ENCODE measurements around the gene FAM90A26.
"Not testable (repeated sequence)": the region's sequence is repeated elsewhere in the genome, so short reads cannot be mapped to it uniquely, and the experiment has no call there.

The FAM90A26 gene

DNA sequence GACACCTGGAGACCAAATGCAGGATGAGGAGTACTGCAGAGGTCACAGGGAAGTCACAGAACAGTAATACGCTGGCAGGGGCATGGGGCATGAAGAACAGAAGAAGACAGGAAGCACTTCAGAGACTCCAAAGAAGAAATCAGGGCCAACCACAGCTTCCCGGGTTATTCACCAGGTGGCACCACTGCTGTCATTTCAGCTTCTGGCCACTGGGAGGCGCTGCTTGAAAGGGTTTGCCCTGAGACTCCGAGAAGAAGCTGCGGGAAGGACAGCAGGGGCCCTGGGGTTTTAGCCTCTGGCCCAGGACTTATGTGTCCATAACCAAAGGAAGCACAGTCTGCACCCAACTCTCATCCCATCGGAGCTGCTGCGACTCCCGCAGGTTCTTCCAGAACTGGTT lies 4.2 kb upstream of the FAM90A26 start:
- H3K4me3 ChIP-seq (ENCODE audit: low read depth, low read length); DNase-seq; in situ Hi-C loops (cut with HindIII; ENCODE audit: low pct_ligation_motif_present, low sequenced_read_pairs); H3K36me3 ChIP-seq (replicated peaks); H3K27ac ChIP-seq; H3K27me3 ChIP-seq (replicated peaks): not testable (repeated sequence)

DNA sequence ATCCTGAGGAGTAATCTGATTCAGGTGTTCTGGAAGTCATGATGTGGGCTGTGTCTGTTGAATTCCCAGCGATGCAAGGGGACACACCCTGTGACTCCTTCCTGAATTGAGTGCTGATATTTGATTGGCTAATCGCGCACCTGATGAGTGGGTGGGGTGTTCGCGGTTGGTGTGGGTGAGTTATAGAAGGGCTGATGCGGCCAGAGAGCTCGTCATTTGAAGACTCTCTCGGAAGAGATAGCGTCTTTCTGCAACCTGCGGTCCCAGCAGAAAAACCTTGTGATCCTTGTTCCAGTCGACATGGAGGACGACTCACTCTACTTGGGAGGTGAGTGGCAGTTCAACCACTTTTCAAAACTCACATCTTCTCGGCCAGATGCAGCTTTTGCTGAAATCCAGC lies 40.1 kb downstream of the FAM90A26 start, which contains the start of gene USP17L10:
Gene USP17L10, plus strand, starts transcription at position 301 of the 400 bp plus-strand sequence. Its CDS starts 0 bp downstream, at position 301.
- H3K27ac ChIP-seq; DNase-seq; in situ Hi-C loops (cut with HindIII; ENCODE audit: low pct_ligation_motif_present, low sequenced_read_pairs); H3K36me3 ChIP-seq (replicated peaks); H3K27me3 ChIP-seq (replicated peaks); H3K4me3 ChIP-seq (ENCODE audit: low read depth, low read length): not testable (repeated sequence)

DNA sequence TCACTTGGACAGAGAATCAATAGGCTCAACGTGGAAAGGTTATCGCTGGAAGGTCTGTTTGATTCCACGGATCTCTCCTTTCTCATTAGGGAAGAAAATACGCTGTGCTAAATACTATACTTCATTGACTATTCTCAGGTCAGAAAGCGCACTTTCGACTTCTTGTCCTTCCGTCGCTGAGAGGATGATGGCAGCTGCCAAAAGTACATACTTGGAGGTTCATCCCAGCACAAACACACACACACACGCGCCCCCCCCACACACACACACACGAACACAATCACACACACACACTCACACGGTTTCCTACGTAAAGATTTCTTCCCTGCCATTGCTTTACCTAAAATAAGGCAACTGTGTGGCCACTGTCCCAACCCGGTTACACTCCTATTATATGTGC lies 44.5 kb downstream of the FAM90A26 start:
- H3K27me3 ChIP-seq (replicated peaks); in situ Hi-C loops (cut with HindIII; ENCODE audit: low pct_ligation_motif_present, low sequenced_read_pairs); DNase-seq; H3K27ac ChIP-seq; H3K4me3 ChIP-seq (ENCODE audit: low read depth, low read length); H3K36me3 ChIP-seq (replicated peaks): not testable (repeated sequence)

GRCh38 chr4:9215105-9215504 lies 44.9 kb downstream of the FAM90A26 start, which contains the start of gene USP17L11:
Gene USP17L11 (plus strand): TSS chr4:9215405. CDS start chr4:9215405, 0 bp downstream.
- in situ Hi-C loops (cut with HindIII; ENCODE audit: low pct_ligation_motif_present, low sequenced_read_pairs); H3K36me3 ChIP-seq (replicated peaks); DNase-seq; H3K27me3 ChIP-seq (replicated peaks); H3K4me3 ChIP-seq (ENCODE audit: low read depth, low read length); H3K27ac ChIP-seq: not testable (repeated sequence)

DNA sequence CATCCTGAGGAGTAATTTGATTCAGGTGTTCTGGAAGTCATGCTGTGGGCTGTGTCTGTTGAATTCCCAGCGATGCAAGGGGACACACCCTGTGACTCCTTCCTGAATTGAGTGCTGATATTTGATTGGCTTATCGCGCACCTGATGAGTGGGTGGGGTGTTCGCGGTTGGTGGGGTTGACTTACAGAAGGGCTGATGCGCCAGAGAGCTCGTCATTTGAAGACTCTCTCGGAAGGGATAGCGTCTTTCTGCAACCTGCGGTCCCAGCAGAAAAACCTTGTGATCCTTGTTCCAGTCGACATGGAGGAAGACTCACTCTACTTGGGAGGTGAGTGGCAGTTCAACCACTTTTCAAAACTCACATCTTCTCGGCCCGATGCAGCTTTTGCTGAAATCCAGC lies 49.6 kb downstream of the FAM90A26 start, which contains the start of gene USP17L12:
Gene USP17L12, plus strand, starts transcription at position 301 of the 400 bp plus-strand sequence. Its CDS starts 0 bp downstream, at position 301.
- H3K27me3 ChIP-seq (replicated peaks); in situ Hi-C loops (cut with HindIII; ENCODE audit: low pct_ligation_motif_present, low sequenced_read_pairs); DNase-seq; H3K4me3 ChIP-seq (ENCODE audit: low read depth, low read length); H3K27ac ChIP-seq; H3K36me3 ChIP-seq (replicated peaks): not testable (repeated sequence)

DNA sequence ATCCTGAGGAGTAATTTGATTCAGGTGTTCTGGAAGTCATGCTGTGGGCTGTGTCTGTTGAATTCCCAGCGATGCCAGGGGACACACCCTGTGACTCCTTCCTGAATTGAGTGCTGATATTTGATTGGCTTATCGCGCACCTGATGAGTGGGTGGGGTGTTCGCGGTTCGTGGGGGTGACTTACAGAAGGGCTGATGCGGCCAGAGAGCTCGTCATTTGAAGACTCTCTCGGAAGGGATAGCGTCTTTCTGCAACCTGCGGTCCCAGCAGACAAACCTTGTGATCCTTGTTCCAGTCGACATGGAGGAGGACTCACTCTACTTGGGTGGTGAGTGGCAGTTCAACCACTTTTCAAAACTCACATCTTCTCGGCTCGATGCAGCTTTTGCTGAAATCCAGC lies 54.4 kb downstream of the FAM90A26 start, which contains the start of gene USP17L13:
Gene USP17L13, plus strand, starts transcription at position 301 of the 400 bp plus-strand sequence. Its CDS starts 0 bp downstream, at position 301.
- H3K27ac ChIP-seq; DNase-seq; H3K36me3 ChIP-seq (replicated peaks); H3K4me3 ChIP-seq (ENCODE audit: low read depth, low read length); in situ Hi-C loops (cut with HindIII; ENCODE audit: low pct_ligation_motif_present, low sequenced_read_pairs); H3K27me3 ChIP-seq (replicated peaks): not testable (repeated sequence)
